WI38 (cell line): ENCODE data around the gene CX3CL1.

Experiments used
- H3K4me3 ChIP-seq: 2 replicates; pipeline ENCODE4 v1.5.1; 2011; ENCODE audit warnings: low read depth, mild to moderate bottlenecking, control low read depth, low read length
- CTCF ChIP-seq: IDR thresholded peaks from 2 replicates; pipeline ENCODE4 v1.5.1; 2012; ENCODE audit warnings: low read depth, mild to moderate bottlenecking, control low read depth, low read length

The CX3CL1 gene

GRCh38 chr16:57348327-57348726, 24.0 kb upstream of the CX3CL1 start:
- TF ChIP-seq CTCF = no peak
- H3K4me3 ChIP-seq = no peak overlapping the region

- no peak overlapping the region for H3K4me3 ChIP-seq
- no peak for TF ChIP-seq CTCF
Measured at GRCh38 chr16:57349212-57350031, 22.9 kb upstream of the CX3CL1 start.

- TF ChIP-seq CTCF = no peak
- no peak overlapping the region for H3K4me3 ChIP-seq
Measured at GRCh38 chr16:57352636-57353047, 19.6 kb upstream of the CX3CL1 start.

- H3K4me3 ChIP-seq = no peak overlapping the region
- TF ChIP-seq CTCF = no peak
Measured at GRCh38 chr16:57354311-57354710, 18.0 kb upstream of the CX3CL1 start.

- no peak for TF ChIP-seq CTCF
- H3K4me3 ChIP-seq = no peak overlapping the region
Measured at GRCh38 chr16:57355898-57356414, 16.3 kb upstream of the CX3CL1 start.

GRCh38 chr16:57356547-57356946, 15.7 kb upstream of the CX3CL1 start:
- no peak for TF ChIP-seq CTCF
- H3K4me3 ChIP-seq = no peak overlapping the region

GRCh38 chr16:57357330-57358085, 14.8 kb upstream of the CX3CL1 start:
- H3K4me3 ChIP-seq = no peak overlapping the region
- TF ChIP-seq CTCF = no peak
